GM10266 (cell line): ENCODE data around the gene NUP107.

ENCODE experiments used
- DNase-seq: peaks from one replicate; pipeline ENCODE4 v3.0.0; 2012; ENCODE audit errors: extremely low spot score
- TF ChIP-seq, protein P1 (sequence below): IDR thresholded peaks from 2 replicates; pipeline ENCODE4 v1.5.1; 2012; ENCODE audit warnings: mild to moderate bottlenecking, low read depth; ENCODE audit not compliant: control insufficient read depth, insufficient read depth; ENCODE audit errors: missing control alignments

NUP107 gene

DNA sequence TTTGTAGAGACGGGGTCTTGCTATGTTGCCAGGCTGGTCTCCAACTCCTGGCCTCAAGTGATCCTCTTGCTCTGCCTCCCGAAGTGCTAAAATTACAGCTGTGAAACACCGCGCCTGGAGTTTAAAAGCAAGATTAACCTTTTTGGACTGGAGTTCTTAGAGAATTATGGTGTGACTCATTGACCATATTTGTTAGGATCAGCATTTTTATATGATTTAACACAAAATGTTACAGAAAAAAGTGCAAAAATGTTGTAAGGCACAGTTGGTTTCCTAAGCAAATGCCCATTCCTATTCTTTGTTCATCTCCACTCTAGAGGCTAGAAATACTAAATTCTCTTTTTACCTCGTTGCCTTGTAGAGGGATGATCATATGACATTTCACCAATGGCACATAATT is 86.8 kb downstream of the NUP107 start:
- DNase-seq: no peak
- TF ChIP-seq, protein P1, sequence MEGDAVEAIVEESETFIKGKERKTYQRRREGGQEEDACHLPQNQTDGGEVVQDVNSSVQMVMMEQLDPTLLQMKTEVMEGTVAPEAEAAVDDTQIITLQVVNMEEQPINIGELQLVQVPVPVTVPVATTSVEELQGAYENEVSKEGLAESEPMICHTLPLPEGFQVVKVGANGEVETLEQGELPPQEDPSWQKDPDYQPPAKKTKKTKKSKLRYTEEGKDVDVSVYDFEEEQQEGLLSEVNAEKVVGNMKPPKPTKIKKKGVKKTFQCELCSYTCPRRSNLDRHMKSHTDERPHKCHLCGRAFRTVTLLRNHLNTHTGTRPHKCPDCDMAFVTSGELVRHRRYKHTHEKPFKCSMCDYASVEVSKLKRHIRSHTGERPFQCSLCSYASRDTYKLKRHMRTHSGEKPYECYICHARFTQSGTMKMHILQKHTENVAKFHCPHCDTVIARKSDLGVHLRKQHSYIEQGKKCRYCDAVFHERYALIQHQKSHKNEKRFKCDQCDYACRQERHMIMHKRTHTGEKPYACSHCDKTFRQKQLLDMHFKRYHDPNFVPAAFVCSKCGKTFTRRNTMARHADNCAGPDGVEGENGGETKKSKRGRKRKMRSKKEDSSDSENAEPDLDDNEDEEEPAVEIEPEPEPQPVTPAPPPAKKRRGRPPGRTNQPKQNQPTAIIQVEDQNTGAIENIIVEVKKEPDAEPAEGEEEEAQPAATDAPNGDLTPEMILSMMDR: no peak

GRCh38 chr12:68775121-68775630 is 88.4 kb downstream of the NUP107 start:
- TF ChIP-seq, protein P1: no peak
- DNase-seq: no peak

GRCh38 chr12:68776976-68777610 is 90.3 kb downstream of the NUP107 start:
- DNase-seq: no peak
- TF ChIP-seq, protein P1: no peak

DNA sequence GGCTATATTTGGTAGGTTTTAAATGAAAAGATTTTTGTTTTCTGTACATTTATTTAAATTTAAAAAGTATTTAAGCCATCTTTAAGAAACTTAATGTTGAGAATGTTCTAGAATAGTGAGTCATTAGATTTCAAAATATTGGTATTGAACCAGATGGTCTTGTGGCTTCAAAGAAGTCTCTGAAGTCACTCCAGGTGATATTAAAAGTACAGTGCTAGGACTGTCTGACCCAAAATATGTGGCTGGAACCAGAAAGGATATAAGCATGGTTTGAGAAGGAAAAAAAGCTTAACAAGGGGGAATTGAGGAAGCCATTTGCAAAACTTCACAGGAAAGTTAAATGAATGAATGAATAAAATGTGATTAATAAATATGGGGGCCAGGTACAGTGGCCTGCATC is 92.5 kb downstream of the NUP107 start:
- DNase-seq: no peak
- TF ChIP-seq, protein P1: no peak

- TF ChIP-seq, protein P1: no peak
- DNase-seq: no peak
Measured at GRCh38 chr12:68780731-68781130, 94.0 kb downstream of the NUP107 start.

DNA sequence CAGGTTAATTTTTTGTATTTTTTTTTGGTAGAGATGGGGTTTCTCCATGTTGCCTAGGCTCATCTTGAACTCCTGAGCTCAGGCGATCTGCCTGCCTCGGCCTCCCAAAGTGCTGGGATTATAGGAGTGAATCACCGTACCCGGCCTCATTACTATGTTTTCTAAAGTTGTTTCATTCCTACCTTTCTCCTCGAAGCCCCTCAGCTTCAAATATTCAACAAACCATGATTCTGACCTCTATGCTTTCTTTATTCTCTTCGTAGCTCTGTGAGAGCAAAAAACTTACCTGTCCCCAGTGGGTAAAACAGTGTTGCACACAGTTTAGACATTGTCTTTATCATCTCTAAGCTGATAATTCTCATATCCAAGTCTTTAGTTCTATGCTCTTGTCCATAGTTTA is 95.0 kb downstream of the NUP107 start:
- TF ChIP-seq, protein P1: no peak
- no peak for DNase-seq

- DNase-seq: no peak
- TF ChIP-seq, protein P1: no peak
Measured at GRCh38 chr12:68784015-68784414, 97.2 kb downstream of the NUP107 start.
